AG09319 (cell line): ENCODE results near the gene GABPB1.

Experiments
- DNase-seq: peaks from one replicate; pipeline ENCODE4 v3.0.0-alpha.2; 2010; ENCODE audit warnings: low read depth; ENCODE audit errors: extremely low read depth
- CTCF ChIP-seq: IDR thresholded peaks from 2 replicates; pipeline ENCODE4 v1.5.1; 2011; ENCODE audit warnings: low read depth, mild to moderate bottlenecking, inconsistent platforms, low read length, moderate library complexity

GABPB1 gene

DNA sequence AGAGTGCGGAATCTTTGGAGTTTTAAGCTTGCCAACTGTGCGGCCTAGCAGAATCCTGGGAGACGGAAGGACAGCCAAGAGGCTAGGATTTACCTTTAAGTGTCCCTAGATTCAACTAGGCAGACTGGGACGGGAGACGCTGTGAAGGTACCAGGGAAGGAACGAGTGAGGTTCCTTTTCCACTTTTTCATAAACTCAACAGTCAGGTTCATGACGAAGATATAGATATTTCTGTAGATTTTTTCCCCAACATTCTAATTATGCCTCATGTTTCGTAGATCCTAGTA lies 564 bp upstream of the GABPB1 start:
- DNase-seq = no peak
- TF ChIP-seq CTCF = no peak

- peak; percentile 73 for DNase-seq
- TF ChIP-seq CTCF = no peak
Observed at GRCh38 chr15:50353975-50354837, 792 bp downstream of the GABPB1 start.

GRCh38 chr15:50353251-50353974 lies 1.6 kb downstream of the GABPB1 start:
- DNase-seq = peak; percentile 69
- TF ChIP-seq CTCF = no peak

DNA sequence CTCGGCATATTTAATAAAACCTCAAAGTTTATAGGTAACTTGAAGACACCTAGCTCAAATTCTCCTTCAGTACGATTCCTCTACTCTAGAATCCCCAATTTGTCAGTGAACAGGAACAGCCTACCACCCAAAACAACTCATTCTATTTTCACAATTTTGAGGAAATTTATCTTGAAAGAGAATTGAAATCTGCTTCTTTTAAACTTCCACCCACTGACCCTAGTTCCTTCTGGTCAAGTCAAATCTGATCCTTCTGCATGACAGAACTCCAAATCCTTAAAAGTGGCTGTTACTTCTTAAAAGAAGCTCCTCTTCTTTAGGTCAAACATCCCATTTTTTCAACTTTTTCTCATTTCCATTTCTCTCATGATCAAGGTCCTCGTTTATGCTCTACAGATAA lies 4.4 kb downstream of the GABPB1 start:
- no peak for DNase-seq
- no peak for TF ChIP-seq CTCF

DNA sequence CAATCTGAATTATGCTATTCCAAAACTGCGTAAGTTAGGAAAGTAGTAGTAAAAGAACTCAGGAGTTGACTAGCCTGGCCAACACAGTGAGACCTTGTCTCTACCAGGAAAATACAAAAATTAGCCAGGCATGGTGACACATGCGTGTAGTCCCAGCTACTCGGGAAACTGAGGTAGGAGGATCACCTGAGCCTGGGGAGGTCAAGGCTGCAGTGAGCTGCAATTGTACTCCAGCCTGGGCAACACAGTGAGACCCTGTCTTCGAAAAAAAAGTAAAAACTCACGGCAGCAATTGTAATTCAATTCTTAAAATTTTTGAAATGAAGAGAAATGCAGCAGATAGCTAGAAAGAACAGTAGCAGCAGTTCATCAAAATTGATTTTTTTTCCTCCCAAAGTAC lies 9.7 kb downstream of the GABPB1 start:
- TF ChIP-seq CTCF = no peak

DNA sequence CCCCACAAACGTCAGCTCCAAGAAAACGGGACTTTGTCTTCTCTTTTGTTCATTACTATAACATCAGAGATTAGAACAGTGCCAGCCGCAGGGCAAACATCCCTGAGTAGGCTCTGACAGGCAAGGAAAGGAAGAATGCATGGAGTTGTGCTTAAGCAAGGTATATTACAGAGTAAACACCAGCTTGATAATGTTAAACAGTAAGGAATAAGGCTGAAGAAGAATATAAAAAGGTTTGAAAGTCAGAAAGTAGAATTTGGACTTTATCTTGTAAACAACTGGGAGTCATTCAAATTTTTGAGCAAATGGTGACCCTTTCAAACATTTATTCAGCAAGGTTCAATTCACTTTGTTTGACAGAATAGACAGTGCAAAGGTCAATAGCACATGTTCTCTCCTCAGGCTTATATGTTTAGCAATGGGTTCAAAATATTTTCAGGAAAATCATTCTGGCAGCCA lies 11.0 kb downstream of the GABPB1 start:
- TF ChIP-seq CTCF = no peak
- no peak for DNase-seq

More for the DNA sequence above, 9.7 kb downstream of the GABPB1 start:
- DNase-seq = no peak

DNA sequence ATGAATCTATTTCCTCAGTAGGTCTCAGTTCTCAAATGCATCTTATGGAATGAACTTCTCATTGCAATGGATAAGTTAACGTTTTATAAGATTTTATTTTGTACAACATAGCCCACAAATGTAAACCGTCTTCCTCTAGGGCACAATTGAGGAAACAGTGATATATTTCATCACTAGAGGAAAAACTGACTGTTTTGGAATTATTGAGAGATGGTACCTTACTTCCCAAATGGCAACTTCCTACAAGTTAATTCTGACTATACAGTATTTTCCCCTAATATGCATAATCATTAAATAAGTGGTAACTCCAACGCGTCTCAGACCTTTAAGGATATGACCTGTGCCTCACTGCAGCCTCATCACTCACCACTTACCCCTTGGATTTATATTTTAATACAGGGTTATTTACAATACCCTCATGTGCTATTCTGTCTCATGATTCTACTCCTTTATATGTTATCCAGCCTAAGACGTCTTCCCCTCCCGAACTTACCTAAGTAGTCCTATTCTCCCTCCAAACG lies 13.3 kb downstream of the GABPB1 start:
- DNase-seq = no peak
- no peak for TF ChIP-seq CTCF
